A549 (cell line): ENCODE data around the gene NUDT17. TPM values are rescaled to one million over a fixed set of nuclear protein-coding genes. Genes with fewer than 3 reads are reported as not detected.

Experiments
- ATAC-seq, 2 experiments: fragments of 200-7000 bp in 1 of 2; fragments of >200 bp in 1 of 2; cut with Nextera tagmentation in 1 of 2; cut with Tn5 transposase in 1 of 2; 3 replicates each; pipeline versions ENCODE4 v1.8.0 to v1.9.1; 2018 to 2020; ENCODE audit warnings: mild to moderate bottlenecking in 1 of 2, moderate library complexity in 1 of 2
- CTCF ChIA-PET: fragments of 300-600 bp; sonication (Branson Sonifier 250); formaldehyde crosslinking; extraction: SDS; loops from one replicate; lab custom pipeline; 2021; ENCODE audit warnings: antibody characterized with exemption, inconsistent platforms; lab: Yijun Ruan, JAX
- POLR2A ChIA-PET: fragments of 350-600 bp; formaldehyde crosslinking; extraction: SDS; loops from one replicate; lab custom pipeline; 2021; ENCODE audit warnings: antibody characterized with exemption, inconsistent platforms; lab: Yijun Ruan, JAX
- DNase-seq, 2 experiments: peaks; one replicate each; pipeline versions ENCODE4 v3.0.0 to v3.0.0-alpha.2; 2011 to 2016; ENCODE audit warnings: low read depth in 1 of 2, low spot score in 1 of 2
- FAIRE-seq: peaks from 2 replicates; lab custom pipeline; 2011; peaks lifted over from hg19 to GRCh38; lab: Jason Lieb, UNC
- H3K27ac ChIP-seq, 2 experiments: fragments of >200 bp; sonication (Bioruptor Twin); formaldehyde crosslinking; 3 replicates each; pipeline ENCODE4 v1.5.1; 2016 to 2017
- H3K4me1 ChIP-seq: fragments of >200 bp; sonication (Bioruptor Twin); formaldehyde crosslinking; 3 replicates; pipeline ENCODE4 v1.6.1; 2016
- H3K4me2 ChIP-seq: fragments of >200 bp; sonication (Bioruptor Twin); formaldehyde crosslinking; 3 replicates; pipeline ENCODE4 v1.6.1; 2016
- H3K4me3 ChIP-seq: fragments of >200 bp; sonication (Bioruptor Twin); formaldehyde crosslinking; 3 replicates; pipeline ENCODE4 v1.5.1; 2016
- H3K9me3 ChIP-seq: fragments of >200 bp; sonication (Bioruptor Twin); formaldehyde crosslinking; 3 replicates; pipeline ENCODE4 v1.6.1; 2016
- BHLHE40 ChIP-seq: IDR thresholded peaks from 2 replicates; pipeline ENCODE4 v1.6.1; 2012; ENCODE audit warnings: low read depth, low read length, inconsistent platforms
- CHD4 ChIP-seq: fragments of 200-600 bp; sonication (generic); IDR thresholded peaks from 2 replicates; pipeline ENCODE4 v1.6.1; 2016; ENCODE audit warnings: antibody characterized with exemption, mild to moderate bottlenecking, borderline replicate concordance
- EHMT2 ChIP-seq: fragments of 200-600 bp; sonication (generic); IDR thresholded peaks from 2 replicates; pipeline ENCODE4 v1.6.1; 2016; ENCODE audit warnings: antibody characterized with exemption, low read depth, mild to moderate bottlenecking, moderate library complexity
- ESRRA ChIP-seq: fragments of 150-350 bp; IDR thresholded peaks from 2 replicates; pipeline ENCODE4 v1.6.1; 2014; ENCODE audit warnings: mild to moderate bottlenecking, low read length, borderline replicate concordance
- HOXA7 ChIP-seq: fragments of 250-450 bp; sonication (Bioruptor Pico); IDR thresholded peaks from 2 replicates; pipeline ENCODE4 v1.5.0; 2020; ENCODE audit warnings: mild to moderate bottlenecking, moderate library complexity
- JUN ChIP-seq, 2 experiments: fragments of >200 bp; sonication (Bioruptor Twin); formaldehyde crosslinking; IDR thresholded peaks; 2 replicates in 1 of 2; 3 replicates in 1 of 2; pipeline ENCODE4 v1.6.1; 2016 to 2017
- JUNB ChIP-seq: fragments of >200 bp; sonication (Bioruptor Twin); formaldehyde crosslinking; IDR thresholded peaks from 2 replicates; pipeline ENCODE4 v1.6.1; 2016
- KDM5A ChIP-seq: fragments of 200-600 bp; sonication (generic); IDR thresholded peaks from 2 replicates; pipeline ENCODE4 v1.6.1; 2016; ENCODE audit warnings: antibody characterized with exemption, mild to moderate bottlenecking
- NFE2L2 ChIP-seq: fragments of 150-350 bp; conservative IDR thresholded peaks from 2 replicates; pipeline ENCODE4 v1.6.1; 2014; ENCODE audit warnings: low read length
- PHF8 ChIP-seq: fragments of 200-600 bp; sonication (generic); IDR thresholded peaks from 2 replicates; pipeline ENCODE4 v1.6.1; 2016; ENCODE audit warnings: low read depth, mild to moderate bottlenecking, antibody characterized with exemption, moderate library complexity, borderline replicate concordance
- POLR2A ChIP-seq: IDR thresholded peaks from 2 replicates; pipeline ENCODE4 v1.6.1; 2012; ENCODE audit warnings: mild to moderate bottlenecking, low read length
- POLR2AphosphoS2 ChIP-seq: conservative IDR thresholded peaks from 2 replicates; pipeline ENCODE4 v1.6.1; 2012; ENCODE audit warnings: low read length, improper control_type of control experiment, inconsistent platforms
- SREBF2 ChIP-seq: fragments of 450-650 bp; IDR thresholded peaks from 2 replicates; pipeline ENCODE4 v1.6.1; 2014; ENCODE audit warnings: mild to moderate bottlenecking, moderate library complexity
- ZC3H11A ChIP-seq: fragments of 450-650 bp; IDR thresholded peaks from 2 replicates; pipeline ENCODE4 v1.6.1; 2014; ENCODE audit warnings: antibody characterized with exemption, mild to moderate bottlenecking
- ZFP36 ChIP-seq: fragments of 450-650 bp; IDR thresholded peaks from 2 replicates; pipeline ENCODE4 v1.6.1; 2014; ENCODE audit warnings: borderline replicate concordance; ENCODE audit not compliant: partially characterized antibody
- ZSCAN20 ChIP-seq: fragments of 250-450 bp; sonication (Bioruptor Pico); IDR thresholded peaks from 2 replicates; pipeline ENCODE4 v1.8.0; 2022; ENCODE audit warnings: mild to moderate bottlenecking, moderate library complexity
- WGBS: methylation state at CpG from one replicate; pipeline ENCODE4 v1.1.6; 2017; ENCODE audit errors: missing lambda C conversion rate; 5-methylcytosine and 5-hydroxymethylcytosine counted together
- polyA plus RNA-seq, 4 experiments: library from polyadenylated mRNA; depleted of rRNA in 3 of 4; stranded (reverse); fragments of >200 nt; fragmentation: RNase III in 1 of 4; extraction: RNeasy Plus Mini Kit Qiagen cat#74134 plus additional on column Dnase treatment in 1 of 4; gene quantifications; 2 replicates in 3 of 4; 3 replicates in 1 of 4; pipeline ENCODE4 v1.2.3, GENCODE V29; 2011 to 2017
- TF ChIP-seq, protein P1 (sequence below): fragments of 200-600 bp; sonication (generic); IDR thresholded peaks from 2 replicates; pipeline ENCODE4 v1.6.1; 2016; ENCODE audit warnings: antibody characterized with exemption, mild to moderate bottlenecking, moderate library complexity
- TF ChIP-seq, protein P2 (sequence below): IDR thresholded peaks from 2 replicates; pipeline ENCODE4 v1.6.1; 2012; ENCODE audit warnings: low read depth, borderline replicate concordance
- TF ChIP-seq, protein P3 (sequence below): IDR thresholded peaks from 2 replicates; pipeline ENCODE4 v1.6.1; 2012
- TF ChIP-seq, protein P4 (sequence below): fragments of 250-450 bp; sonication (Bioruptor Pico); IDR thresholded peaks from 2 replicates; pipeline ENCODE4 v1.5.0; 2020; ENCODE audit warnings: low read depth, mild to moderate bottlenecking, moderate library complexity
- TF ChIP-seq, protein P5 (sequence below): fragments of 450-650 bp; IDR thresholded peaks from 2 replicates; pipeline ENCODE4 v1.6.1; 2014; ENCODE audit warnings: antibody characterized with exemption
- TF ChIP-seq, protein P6 (sequence below): fragments of >200 bp; sonication (Bioruptor Twin); formaldehyde crosslinking; IDR thresholded peaks from 3 replicates; pipeline ENCODE4 v1.6.1; 2016

NUDT17 gene
- polyA plus RNA-seq, 2 of the 4 experiments (the other 2 are of a cell fraction): 4.9 to 6.7 TPM

DNA sequence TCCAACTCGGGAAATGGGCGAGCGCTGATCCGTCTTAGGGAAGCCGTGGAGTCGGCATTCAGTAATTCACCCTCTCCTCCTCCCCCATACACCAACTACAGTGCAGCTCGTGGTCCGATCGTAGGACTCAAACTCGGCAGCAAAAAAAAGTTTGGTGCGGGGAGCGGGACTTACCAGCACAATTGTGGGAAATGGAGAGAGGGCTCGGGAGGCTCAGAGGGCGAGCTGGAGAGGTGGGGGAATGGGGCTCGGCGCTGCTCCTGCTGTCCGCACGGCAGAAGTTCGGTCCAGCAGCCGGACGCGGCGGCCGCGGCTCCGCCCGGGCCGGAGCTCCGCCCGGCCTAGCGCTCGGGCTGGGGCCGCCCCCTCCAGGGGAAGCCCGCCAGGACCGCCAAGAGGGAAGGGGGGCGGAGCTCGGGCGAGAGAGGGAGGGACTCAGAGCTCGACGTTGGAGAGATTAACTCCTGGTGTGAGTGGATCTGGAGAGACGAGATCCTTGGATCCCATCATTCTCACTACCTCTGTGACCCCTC lies 14.1 kb downstream of the NUDT17 start:
- POLR2A ChIA-PET: interaction anchor here (0.7 to 3.3 kb wide), 13 partner anchors 9 to 394 kb away, joined by 3 to 48 read pairs (median 8); partner anchors contain the start of genes ANKRD34A, LIX1L, NUDT17 and PEX11B

DNA sequence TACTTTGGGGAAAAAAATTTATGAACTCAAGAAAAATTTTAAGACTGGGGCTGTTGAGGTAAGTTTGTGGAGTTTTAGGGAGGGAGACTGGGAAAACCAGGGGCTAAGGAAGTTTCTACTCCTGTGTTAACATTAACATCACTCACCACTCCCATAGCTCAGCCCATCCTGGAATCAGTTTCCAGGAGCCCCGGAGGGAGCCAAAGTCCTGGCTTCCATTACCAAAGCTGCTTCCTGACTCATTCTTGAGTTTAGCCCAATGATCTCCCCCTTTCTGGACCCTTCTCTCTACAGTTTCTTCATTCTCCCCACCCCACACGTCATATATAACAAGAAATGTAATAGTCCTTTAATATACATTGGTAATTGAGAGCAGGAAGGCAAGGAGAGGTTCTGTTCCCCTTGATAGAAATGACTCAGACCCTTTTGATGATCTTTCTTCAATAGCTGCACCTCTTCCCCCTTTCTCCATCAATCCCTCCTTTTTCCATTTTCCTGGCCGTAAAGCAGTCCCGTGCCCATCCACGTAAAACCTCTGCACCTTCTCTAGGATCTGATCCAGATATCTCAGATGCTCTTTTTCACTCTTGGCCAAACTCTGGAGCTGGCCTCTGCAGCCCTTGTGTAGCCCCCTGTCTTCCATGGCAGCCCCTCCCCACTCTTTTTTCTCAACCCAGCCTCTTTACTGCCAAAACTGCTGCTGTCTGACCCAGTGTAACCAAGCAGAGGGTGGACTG lies 18.0 kb downstream of the NUDT17 start:
- Histone ChIP-seq H3K4me2 (no peak overlapping the region), H3K4me3 (no peak overlapping the region), H3K4me1 (peaks cover 4% of the 10 kb centered on the region; the same call in 1 of the 3 replicates), H3K9me3 (no peaks in the 10 kb centered on the region), H3K27ac (no peak overlapping the region)
- ChIA-PET CTCF (interaction anchor here (0.9 to 12.5 kb wide), 9 partner anchors 8 to 144 kb away, joined by 3 to 185 read pairs (median 4); partner anchors contain the start of gene NUDT17), POLR2A (no interaction called here)
- FAIRE-seq (no peak), ATAC-seq (no peak), DNase-seq (no peak)
- TF ChIP-seq SREBF2 (no peak), ZSCAN20 (no peak), CHD4 (no peak), JUNB (no peak), KDM5A (no peak)
- TF ChIP-seq, protein P1, sequence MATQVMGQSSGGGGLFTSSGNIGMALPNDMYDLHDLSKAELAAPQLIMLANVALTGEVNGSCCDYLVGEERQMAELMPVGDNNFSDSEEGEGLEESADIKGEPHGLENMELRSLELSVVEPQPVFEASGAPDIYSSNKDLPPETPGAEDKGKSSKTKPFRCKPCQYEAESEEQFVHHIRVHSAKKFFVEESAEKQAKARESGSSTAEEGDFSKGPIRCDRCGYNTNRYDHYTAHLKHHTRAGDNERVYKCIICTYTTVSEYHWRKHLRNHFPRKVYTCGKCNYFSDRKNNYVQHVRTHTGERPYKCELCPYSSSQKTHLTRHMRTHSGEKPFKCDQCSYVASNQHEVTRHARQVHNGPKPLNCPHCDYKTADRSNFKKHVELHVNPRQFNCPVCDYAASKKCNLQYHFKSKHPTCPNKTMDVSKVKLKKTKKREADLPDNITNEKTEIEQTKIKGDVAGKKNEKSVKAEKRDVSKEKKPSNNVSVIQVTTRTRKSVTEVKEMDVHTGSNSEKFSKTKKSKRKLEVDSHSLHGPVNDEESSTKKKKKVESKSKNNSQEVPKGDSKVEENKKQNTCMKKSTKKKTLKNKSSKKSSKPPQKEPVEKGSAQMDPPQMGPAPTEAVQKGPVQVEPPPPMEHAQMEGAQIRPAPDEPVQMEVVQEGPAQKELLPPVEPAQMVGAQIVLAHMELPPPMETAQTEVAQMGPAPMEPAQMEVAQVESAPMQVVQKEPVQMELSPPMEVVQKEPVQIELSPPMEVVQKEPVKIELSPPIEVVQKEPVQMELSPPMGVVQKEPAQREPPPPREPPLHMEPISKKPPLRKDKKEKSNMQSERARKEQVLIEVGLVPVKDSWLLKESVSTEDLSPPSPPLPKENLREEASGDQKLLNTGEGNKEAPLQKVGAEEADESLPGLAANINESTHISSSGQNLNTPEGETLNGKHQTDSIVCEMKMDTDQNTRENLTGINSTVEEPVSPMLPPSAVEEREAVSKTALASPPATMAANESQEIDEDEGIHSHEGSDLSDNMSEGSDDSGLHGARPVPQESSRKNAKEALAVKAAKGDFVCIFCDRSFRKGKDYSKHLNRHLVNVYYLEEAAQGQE: no peak
- TF ChIP-seq, protein P2, sequence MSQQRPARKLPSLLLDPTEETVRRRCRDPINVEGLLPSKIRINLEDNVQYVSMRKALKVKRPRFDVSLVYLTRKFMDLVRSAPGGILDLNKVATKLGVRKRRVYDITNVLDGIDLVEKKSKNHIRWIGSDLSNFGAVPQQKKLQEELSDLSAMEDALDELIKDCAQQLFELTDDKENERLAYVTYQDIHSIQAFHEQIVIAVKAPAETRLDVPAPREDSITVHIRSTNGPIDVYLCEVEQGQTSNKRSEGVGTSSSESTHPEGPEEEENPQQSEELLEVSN: no peak
- 73% methylated on average over 5 of the region's 5 CpGs for WGBS

More for the DNA sequence above, 14.1 kb downstream of the NUDT17 start:
- TF ChIP-seq, protein P2: no peak
- TF ChIP-seq SREBF2: no peak
- TF ChIP-seq ZFP36: no peak
- TF ChIP-seq POLR2AphosphoS2: no peak
- no peak for TF ChIP-seq ESRRA
- TF ChIP-seq HOXA7: no peak
- no peak for TF ChIP-seq EHMT2
- no peak for TF ChIP-seq JUN (IDR thresholded peaks at IDR 0.05)
- TF ChIP-seq POLR2A: peak; percentile 69
- no peak for TF ChIP-seq BHLHE40
- no peak for TF ChIP-seq NFE2L2
- TF ChIP-seq PHF8: peak; percentile 69; the same call in 1 of the 2 replicates
- TF ChIP-seq, protein P3, sequence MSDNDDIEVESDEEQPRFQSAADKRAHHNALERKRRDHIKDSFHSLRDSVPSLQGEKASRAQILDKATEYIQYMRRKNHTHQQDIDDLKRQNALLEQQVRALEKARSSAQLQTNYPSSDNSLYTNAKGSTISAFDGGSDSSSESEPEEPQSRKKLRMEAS: peak; percentile 52
- TF ChIP-seq, protein P4, sequence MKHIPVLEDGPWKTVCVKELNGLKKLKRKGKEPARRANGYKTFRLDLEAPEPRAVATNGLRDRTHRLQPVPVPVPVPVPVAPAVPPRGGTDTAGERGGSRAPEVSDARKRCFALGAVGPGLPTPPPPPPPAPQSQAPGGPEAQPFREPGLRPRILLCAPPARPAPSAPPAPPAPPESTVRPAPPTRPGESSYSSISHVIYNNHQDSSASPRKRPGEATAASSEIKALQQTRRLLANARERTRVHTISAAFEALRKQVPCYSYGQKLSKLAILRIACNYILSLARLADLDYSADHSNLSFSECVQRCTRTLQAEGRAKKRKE (CRISPR knock-in tag): no peak
- TF ChIP-seq, protein P5, sequence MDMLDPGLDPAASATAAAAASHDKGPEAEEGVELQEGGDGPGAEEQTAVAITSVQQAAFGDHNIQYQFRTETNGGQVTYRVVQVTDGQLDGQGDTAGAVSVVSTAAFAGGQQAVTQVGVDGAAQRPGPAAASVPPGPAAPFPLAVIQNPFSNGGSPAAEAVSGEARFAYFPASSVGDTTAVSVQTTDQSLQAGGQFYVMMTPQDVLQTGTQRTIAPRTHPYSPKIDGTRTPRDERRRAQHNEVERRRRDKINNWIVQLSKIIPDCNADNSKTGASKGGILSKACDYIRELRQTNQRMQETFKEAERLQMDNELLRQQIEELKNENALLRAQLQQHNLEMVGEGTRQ: no peak
- TF ChIP-seq, protein P6, sequence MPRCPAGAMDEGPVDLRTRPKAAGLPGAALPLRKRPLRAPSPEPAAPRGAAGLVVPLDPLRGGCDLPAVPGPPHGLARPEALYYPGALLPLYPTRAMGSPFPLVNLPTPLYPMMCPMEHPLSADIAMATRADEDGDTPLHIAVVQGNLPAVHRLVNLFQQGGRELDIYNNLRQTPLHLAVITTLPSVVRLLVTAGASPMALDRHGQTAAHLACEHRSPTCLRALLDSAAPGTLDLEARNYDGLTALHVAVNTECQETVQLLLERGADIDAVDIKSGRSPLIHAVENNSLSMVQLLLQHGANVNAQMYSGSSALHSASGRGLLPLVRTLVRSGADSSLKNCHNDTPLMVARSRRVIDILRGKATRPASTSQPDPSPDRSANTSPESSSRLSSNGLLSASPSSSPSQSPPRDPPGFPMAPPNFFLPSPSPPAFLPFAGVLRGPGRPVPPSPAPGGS: 0 out of 3 replicates have a peak, but pooled peaks have one; percentile 1
- no peak for TF ChIP-seq ZC3H11A
- peak overlapping the region; percentile 53 for H3K4me3 ChIP-seq
- no peak for FAIRE-seq
- WGBS: under 1% methylated on average over 32 of the region's 41 CpGs
- DNase-seq: peak; percentile 82 to 93
- no peaks in the 10 kb centered on the region for H3K9me3 ChIP-seq
- ATAC-seq: peak; percentile 83 to 88
- peak overlapping the region; percentile 92 to 99 for H3K27ac ChIP-seq
- H3K4me1 ChIP-seq: peaks cover 10% of the 10 kb centered on the region; the same call in 2 of the 3 replicates
- CTCF ChIA-PET: interaction anchor here (0.7 to 12.5 kb wide), 14 partner anchors 9 to 180 kb away, joined by 3 to 185 read pairs (median 4); partner anchors contain the start of genes ITGA10, NUDT17 and RBM8A
- H3K4me2 ChIP-seq: peak overlapping the region; percentile 53
